Transverse colon (tissue), 4 donors: ENCODE data around the gene POU3F2. TPM values are rescaled to one million over a fixed set of nuclear protein-coding genes. Genes with fewer than 3 reads are reported as not detected.

Source experiments
- DNase-seq: peaks from one replicate; pipeline ENCODE4 v3.0.0-alpha.2; 2019
- H3K27ac ChIP-seq, 4 donors: fragments of 200-600 bp; sonication (generic); 2 replicates each; pipeline ENCODE4 v1.5.1; 2016 to 2018; ENCODE audit warnings: inconsistent platforms in 4 of 4
- H3K27me3 ChIP-seq: fragments of 200-600 bp; sonication (generic); 2 replicates; pipeline ENCODE4 v1.5.1; 2017; ENCODE audit warnings: inconsistent platforms
- H3K36me3 ChIP-seq, 4 donors: fragments of 200-600 bp; sonication (generic); 2 replicates each; pipeline ENCODE4 v1.5.1; 2017 to 2019; ENCODE audit warnings: inconsistent platforms in 4 of 4
- H3K4me1 ChIP-seq, 4 donors: fragments of 200-600 bp; sonication (generic); 2 replicates each; pipeline ENCODE4 v1.5.1; 2017 to 2020; ENCODE audit warnings: inconsistent platforms in 4 of 4
- H3K4me3 ChIP-seq, 4 donors: fragments of 200-600 bp; sonication (generic); 1 replicate in 1 of 4; 2 replicates in 3 of 4; pipeline versions ENCODE4 v1.5.1 to v1.6.1; 2017 to 2019; ENCODE audit warnings: inconsistent platforms in 4 of 4
- H3K9me3 ChIP-seq, 2 donors: fragments of 200-600 bp; sonication (generic); 2 replicates each; pipeline ENCODE4 v1.5.1; 2017 to 2019; ENCODE audit warnings: inconsistent platforms in 2 of 2
- EP300 ChIP-seq: sonication (generic); formaldehyde crosslinking; IDR thresholded peaks from one replicate; pipeline ENCODE4 v1.6.1; 2017; ENCODE audit warnings: antibody characterized with exemption, low read depth
- POLR2A ChIP-seq: fragments of 450-650 bp; IDR thresholded peaks from one replicate; pipeline ENCODE4 v1.6.1; 2016; ENCODE audit warnings: antibody characterized with exemption, mild to moderate bottlenecking, moderate library complexity
- POLR2AphosphoS5 ChIP-seq, 3 donors: sonication (generic); formaldehyde crosslinking; IDR thresholded peaks; one replicate each; pipeline ENCODE4 v1.6.1; 2016; ENCODE audit warnings: antibody characterized with exemption in 3 of 3
- WGBS, 2 donors: methylation state at CpG; one replicate each; pipeline ENCODE4 v1.1.5; 2018; ENCODE audit warnings: low coverage in 1 of 2; 5-methylcytosine and 5-hydroxymethylcytosine counted together
- in situ Hi-C, 4 donors: fragments of 200-750 bp; cut with MboI; loops; one replicate each; pipeline versions ENCODE4 v1.15.0 to v1.15.1; 2017; ENCODE audit warnings: low sequenced_read_pairs in 3 of 4, low pct_ligation_motif_present in 1 of 4, low pct_unique_long_range_greater_than_20kb in 1 of 4
- intact Hi-C: fragments of 100-400 bp; cut with DNase I; formaldehyde crosslinking; loops from one replicate; pipeline ENCODE4 v1.15.1; 2023; ENCODE audit warnings: low total_unique reads
- total RNA-seq, 4 donors: library from RNA; depleted of rRNA; stranded (reverse); fragments of >200 nt; gene quantifications; one replicate each; pipeline ENCODE4 v1.1.0, GENCODE V29; 2016
- TF ChIP-seq, protein P1 (sequence below), 5 experiments: fragments of 200-600 bp in 3 of 5; fragments of 450-650 bp in 2 of 5; sonication (generic) in 3 of 5; IDR thresholded peaks; 1 replicate in 2 of 5; 2 replicates in 3 of 5; pipeline ENCODE4 v1.5.1; 2016 to 2017; ENCODE audit warnings: antibody characterized with exemption in 5 of 5, inconsistent platforms in 3 of 5, mild to moderate bottlenecking in 2 of 5, moderate library complexity in 1 of 5

POU3F2 gene
- total RNA-seq, 4 donors from 2014 or later = not detected

DNA sequence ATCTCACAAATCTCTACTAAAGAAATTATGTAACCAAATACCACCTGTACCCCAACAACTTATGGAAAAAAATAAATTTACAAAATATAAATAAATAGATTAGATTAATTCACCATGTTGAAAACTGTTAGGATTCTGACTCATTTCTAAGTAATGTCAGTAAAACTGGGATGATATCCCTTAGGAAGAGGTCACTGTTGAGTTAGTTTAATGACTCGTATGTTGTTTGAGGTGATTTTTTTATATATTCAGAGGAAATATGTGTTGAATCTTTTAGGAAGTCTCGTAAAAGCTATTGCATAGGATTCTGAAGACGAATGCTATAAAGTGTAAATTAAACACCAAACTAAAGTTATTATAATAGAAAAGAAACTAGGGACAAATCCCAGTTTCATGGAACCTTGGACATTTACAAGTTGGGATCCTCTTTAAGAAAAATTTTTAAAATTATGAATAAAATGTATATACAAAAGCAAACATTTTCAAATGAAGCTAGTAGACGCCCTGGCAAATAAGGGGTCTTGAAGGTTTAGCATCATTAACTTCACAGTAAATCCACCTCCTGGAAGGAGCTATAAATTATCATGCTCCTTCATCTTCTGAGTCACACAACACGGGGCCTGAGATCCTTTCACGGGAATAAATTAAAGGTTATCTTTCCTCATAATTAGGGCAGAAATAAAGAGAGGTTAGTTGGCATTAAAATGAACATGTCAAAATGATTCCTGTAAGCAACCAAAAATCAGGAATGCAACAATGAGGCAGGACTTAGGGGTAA is 37.0 kb upstream of the POU3F2 start:
- Histone ChIP-seq H3K27ac (no peak overlapping the region), H3K4me3 (no peak overlapping the region), H3K4me1 (no peaks in the 10 kb centered on the region), H3K9me3 (no peaks in the 10 kb centered on the region), H3K27me3 (peaks cover 8% of the 10 kb centered on the region), H3K36me3 (no peaks in the 10 kb centered on the region)
- 66 to 74% methylated on average over 6 of the region's 6 CpGs for WGBS, 2 donors
- in situ Hi-C loops = no loop called here
- DNase-seq = no peak
- intact Hi-C loops = no loop called here
- TF ChIP-seq POLR2AphosphoS5 (IDR thresholded peaks at IDR 0.05) (no peak), POLR2A (no peak), EP300 (no peak)
- TF ChIP-seq, protein P1, sequence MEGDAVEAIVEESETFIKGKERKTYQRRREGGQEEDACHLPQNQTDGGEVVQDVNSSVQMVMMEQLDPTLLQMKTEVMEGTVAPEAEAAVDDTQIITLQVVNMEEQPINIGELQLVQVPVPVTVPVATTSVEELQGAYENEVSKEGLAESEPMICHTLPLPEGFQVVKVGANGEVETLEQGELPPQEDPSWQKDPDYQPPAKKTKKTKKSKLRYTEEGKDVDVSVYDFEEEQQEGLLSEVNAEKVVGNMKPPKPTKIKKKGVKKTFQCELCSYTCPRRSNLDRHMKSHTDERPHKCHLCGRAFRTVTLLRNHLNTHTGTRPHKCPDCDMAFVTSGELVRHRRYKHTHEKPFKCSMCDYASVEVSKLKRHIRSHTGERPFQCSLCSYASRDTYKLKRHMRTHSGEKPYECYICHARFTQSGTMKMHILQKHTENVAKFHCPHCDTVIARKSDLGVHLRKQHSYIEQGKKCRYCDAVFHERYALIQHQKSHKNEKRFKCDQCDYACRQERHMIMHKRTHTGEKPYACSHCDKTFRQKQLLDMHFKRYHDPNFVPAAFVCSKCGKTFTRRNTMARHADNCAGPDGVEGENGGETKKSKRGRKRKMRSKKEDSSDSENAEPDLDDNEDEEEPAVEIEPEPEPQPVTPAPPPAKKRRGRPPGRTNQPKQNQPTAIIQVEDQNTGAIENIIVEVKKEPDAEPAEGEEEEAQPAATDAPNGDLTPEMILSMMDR (IDR thresholded peaks at IDR 0.05) = no peak

- 43 to 80% methylated on average over 1 to 3 of the region's 3 CpGs for WGBS, 2 donors
- Histone ChIP-seq H3K4me1 (no peaks in the 10 kb centered on the region), H3K27ac (no peak overlapping the region), H3K4me3 (no peak overlapping the region), H3K36me3 (no peaks in the 10 kb centered on the region), H3K27me3 (no peaks in the 10 kb centered on the region), H3K9me3 (no peaks in the 10 kb centered on the region)
- intact Hi-C loops = no loop called here
- TF ChIP-seq POLR2AphosphoS5 (IDR thresholded peaks at IDR 0.05) = no peak
- no peak for TF ChIP-seq POLR2A
- no peak for TF ChIP-seq EP300
- TF ChIP-seq, protein P1 (IDR thresholded peaks at IDR 0.05) = no peak
- in situ Hi-C loops = no loop called here
- DNase-seq = no peak
These were observed 33.5 kb upstream of the POU3F2 start for GRCh38 chr6:98800866-98801265.

DNA sequence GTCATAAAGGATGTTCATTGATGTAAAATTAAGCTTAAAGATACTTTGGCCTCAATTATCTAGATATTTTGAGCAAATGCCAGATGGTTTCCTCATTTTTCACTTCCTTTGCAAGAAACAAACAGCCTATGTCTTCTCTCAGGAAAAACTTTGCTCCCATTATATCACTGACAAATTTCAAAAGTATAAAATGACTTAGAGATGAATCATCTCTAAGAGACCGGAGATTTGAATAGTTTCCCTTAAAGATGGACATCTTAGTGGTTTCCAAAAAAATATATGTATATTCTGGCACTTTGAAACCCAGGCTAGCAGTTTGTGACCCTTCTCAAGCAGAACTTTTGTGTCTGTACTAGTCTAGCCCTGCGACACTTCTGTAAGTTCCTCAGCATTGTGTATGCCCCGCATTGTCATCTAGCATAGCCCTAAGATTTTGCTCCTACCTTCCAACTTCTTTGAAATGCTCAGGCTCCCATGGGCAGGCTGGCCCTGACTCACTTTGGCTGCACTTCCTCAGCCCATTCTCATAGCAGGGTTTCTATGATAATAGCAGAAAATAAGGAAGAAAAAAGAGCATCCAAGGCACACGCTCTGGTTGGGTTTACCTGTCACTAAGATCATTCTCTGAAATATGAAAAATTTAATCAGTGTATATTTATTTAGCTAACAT is 25.7 kb upstream of the POU3F2 start:
- intact Hi-C loops = no loop called here
- Histone ChIP-seq H3K9me3 (no peaks in the 10 kb centered on the region), H3K4me3 (no peak overlapping the region), H3K27me3 (peaks cover 16% of the 10 kb centered on the region), H3K27ac (no peak overlapping the region), H3K36me3 (no peaks in the 10 kb centered on the region), H3K4me1 (no peaks in the 10 kb centered on the region)
- in situ Hi-C loops = no loop called here
- TF ChIP-seq POLR2AphosphoS5 (IDR thresholded peaks at IDR 0.05) (no peak), EP300 (no peak), POLR2A (no peak)
- DNase-seq = no peak
- WGBS, 2 donors = 72 to 83% methylated on average over 2 to 4 of the region's 4 CpGs

DNA sequence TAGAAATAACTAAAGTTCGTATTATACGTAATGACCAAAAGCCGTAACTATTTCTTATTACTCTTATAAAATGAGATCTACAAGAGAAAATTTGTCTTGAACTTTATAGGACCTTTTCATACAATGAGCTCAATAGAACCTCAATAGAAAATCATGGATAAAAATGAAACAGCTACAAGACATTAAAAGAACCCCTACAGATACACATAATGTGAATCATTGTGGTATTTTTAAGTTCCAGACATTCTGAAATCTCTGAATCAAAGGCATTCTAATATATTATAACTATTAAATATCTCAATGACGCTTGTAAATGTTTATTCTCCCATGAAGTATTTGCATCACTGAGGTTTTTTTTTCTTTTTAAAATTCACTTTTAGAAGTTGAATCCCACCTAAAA is 22.2 kb upstream of the POU3F2 start:
- Histone ChIP-seq H3K27ac (no peak overlapping the region), H3K36me3 (no peaks in the 10 kb centered on the region), H3K9me3 (no peaks in the 10 kb centered on the region), H3K27me3 (peaks cover 16% of the 10 kb centered on the region), H3K4me1 (no peaks in the 10 kb centered on the region), H3K4me3 (no peak overlapping the region)
- no peak for DNase-seq
- in situ Hi-C loops = no loop called here
- intact Hi-C loops = no loop called here
- TF ChIP-seq POLR2A (no peak), POLR2AphosphoS5 (IDR thresholded peaks at IDR 0.05) (no peak), EP300 (no peak)
- TF ChIP-seq, protein P1 (IDR thresholded peaks at IDR 0.05) = no peak
- 85 to 87% methylated on average over 4 of the region's 4 CpGs for WGBS, 2 donors
